Suprapubic skin (tissue), 4 donors: ENCODE measurements around the gene ZSCAN5B.

Experiments used
- EP300 ChIP-seq: sonication (generic); formaldehyde crosslinking; IDR thresholded peaks from one replicate; pipeline ENCODE4 v1.6.1; 2017; ENCODE audit warnings: antibody characterized with exemption
- POLR2A ChIP-seq, 2 donors: fragments of 450-650 bp; IDR thresholded peaks; one replicate each; pipeline ENCODE4 v1.6.1; 2017; ENCODE audit warnings: antibody characterized with exemption in 2 of 2, mild to moderate bottlenecking in 2 of 2, moderate library complexity in 2 of 2
- POLR2AphosphoS5 ChIP-seq, 3 donors: sonication (generic); formaldehyde crosslinking; IDR thresholded peaks; one replicate each; pipeline ENCODE4 v1.6.1; 2017; ENCODE audit warnings: antibody characterized with exemption in 3 of 3
- TF ChIP-seq, protein P1 (sequence below), 2 donors: fragments of 200-600 bp in 1 of 2; fragments of 450-650 bp in 1 of 2; sonication (generic) in 1 of 2; IDR thresholded peaks; one replicate each; pipeline ENCODE4 v1.5.1; 2016 to 2019; ENCODE audit warnings: antibody characterized with exemption in 2 of 2, mild to moderate bottlenecking in 1 of 2, moderate library complexity in 1 of 2

DNA sequence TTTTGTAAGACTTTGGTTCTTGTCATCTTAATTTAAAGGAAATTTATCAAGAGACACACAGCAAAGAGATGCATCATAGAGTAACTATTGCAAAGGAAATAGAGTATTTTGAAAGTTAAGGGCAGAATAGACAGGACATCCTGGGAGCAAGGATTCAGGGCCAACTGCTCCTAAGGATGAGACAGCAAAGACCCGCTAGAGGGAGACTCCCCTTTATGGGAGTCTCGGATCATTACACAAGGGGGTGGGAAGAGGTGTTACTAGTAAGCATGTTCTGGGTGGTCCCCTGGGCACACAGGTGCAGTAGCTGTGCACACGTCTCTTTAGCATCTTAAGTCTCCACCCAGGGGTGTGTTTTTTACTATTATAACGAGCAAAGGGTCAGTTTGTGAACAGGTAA is 14.1 kb upstream of the ZSCAN5B start:
- TF ChIP-seq, protein P1, sequence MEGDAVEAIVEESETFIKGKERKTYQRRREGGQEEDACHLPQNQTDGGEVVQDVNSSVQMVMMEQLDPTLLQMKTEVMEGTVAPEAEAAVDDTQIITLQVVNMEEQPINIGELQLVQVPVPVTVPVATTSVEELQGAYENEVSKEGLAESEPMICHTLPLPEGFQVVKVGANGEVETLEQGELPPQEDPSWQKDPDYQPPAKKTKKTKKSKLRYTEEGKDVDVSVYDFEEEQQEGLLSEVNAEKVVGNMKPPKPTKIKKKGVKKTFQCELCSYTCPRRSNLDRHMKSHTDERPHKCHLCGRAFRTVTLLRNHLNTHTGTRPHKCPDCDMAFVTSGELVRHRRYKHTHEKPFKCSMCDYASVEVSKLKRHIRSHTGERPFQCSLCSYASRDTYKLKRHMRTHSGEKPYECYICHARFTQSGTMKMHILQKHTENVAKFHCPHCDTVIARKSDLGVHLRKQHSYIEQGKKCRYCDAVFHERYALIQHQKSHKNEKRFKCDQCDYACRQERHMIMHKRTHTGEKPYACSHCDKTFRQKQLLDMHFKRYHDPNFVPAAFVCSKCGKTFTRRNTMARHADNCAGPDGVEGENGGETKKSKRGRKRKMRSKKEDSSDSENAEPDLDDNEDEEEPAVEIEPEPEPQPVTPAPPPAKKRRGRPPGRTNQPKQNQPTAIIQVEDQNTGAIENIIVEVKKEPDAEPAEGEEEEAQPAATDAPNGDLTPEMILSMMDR (IDR thresholded peaks at IDR 0.05): no peak
- TF ChIP-seq POLR2A (IDR thresholded peaks at IDR 0.05) (no peak), POLR2AphosphoS5 (IDR thresholded peaks at IDR 0.05) (no peak), EP300 (no peak)
